GM21737 (cell line): Measurements from ENCODE around the gene OBSCN.
"Not testable (repeated sequence)": the region's sequence is repeated elsewhere in the genome, so short reads cannot be mapped to it uniquely, and the experiment has no call there.

ENCODE experiments used
- ATAC-seq: cut with Tn5 transposase; IDR thresholded peaks from one replicate; pipeline ENCODE4 v1.9.1; 2021; ENCODE audit warnings: mild to moderate bottlenecking, moderate library complexity; ENCODE audit not compliant: unreplicated experiment

The OBSCN gene

DNA sequence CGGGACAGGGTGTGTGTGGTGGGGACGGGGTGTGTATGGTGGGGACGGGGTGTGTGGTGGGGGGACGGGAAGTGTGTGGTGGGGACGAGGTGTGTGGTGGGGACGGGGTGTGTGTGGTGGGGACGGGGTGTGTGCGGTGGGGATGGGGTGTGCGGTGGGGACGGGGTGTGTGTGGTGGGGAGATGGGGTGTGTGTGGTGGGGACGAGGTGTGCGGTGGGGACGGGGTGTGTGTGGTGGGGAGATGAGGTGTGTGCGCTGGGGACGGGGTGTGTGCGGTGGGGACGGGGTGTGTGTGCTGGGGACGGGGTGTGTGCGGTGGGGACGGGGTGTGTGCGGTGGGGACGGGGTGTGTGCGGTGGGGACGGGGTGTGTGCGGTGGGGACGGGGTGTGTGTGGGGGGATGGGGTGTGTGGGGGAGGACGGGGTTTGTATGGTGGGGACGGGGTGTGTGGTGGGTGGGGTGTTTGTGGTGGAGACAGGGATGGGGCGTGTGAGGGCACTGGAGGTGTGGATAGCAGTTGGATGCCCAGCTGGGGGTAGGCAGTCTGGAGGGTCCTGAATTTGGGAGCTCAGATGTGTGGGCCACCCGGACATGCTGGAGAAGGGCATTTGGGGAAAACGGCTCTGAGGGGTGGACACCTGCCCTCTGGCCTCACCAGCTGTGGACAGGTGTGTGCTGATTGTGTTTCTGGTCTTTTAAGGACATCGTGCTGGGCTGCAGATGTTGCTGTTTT is 25.4 kb upstream of the OBSCN start:
- no peak for ATAC-seq

GRCh38 chr1:228184152-228184551 is 23.7 kb upstream of the OBSCN start:
- no peak for ATAC-seq

- ATAC-seq, result no peak
Observed at GRCh38 chr1:228185641-228185965, 22.2 kb upstream of the OBSCN start.

DNA sequence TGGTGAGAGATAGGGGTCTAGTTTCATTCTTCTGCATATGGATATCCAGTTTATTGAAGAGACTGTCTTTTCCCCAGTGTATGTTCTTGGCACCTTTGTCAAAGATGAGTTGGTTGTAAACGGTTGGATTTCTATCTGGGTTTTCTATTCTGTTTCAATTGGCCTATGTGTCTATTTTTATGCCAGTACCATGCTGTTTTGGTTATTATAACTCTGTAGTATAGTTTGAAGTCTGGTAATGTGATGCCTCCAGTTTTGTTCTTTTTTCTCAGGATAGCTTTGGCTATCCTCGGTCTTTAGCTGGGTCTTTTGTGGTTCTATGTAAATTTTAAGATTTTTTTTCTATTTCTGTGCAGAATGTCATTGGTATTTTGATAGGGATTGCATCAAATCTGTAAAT is 19.6 kb upstream of the OBSCN start:
- not testable (repeated sequence) for ATAC-seq

DNA sequence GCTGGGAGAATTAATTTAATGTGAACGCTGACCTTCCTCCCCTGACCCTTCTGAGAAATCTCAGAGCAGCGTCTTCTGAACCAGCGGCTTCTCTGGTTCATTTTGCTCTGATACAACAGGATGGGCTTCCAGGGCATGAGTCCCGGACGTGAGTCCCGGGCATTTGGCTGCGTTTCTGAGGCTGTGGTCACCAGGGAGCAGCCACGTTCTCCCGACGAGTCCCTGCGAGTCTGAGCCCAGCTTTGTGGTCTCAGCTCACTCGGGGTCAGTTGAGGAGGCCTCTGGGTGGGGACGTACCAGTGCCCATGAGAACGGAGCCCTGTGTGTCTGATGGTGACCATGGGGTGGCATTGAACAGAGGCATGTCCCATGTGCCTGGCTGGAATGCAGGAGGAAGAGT is 17.7 kb upstream of the OBSCN start:
- ATAC-seq, result no peak

DNA sequence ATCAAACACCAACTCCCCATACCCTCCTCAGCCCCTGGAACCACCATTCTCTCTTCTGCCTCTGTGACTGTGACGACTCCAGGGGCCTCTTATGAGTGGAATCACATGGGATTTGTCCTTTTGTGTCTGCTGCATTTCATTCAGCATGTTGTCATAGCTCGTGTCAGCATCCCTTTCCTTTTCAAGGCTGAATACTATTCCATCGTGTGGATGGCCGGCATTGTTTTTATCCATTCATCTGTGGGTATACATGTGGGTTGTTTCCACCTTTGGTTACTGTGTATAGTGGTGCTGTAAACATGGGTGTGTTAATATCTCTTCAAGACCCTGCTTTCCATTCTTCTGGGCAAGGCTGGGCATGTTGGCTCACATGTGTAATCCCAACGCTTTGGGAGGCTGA is 17.1 kb upstream of the OBSCN start:
- ATAC-seq, result no peak

DNA sequence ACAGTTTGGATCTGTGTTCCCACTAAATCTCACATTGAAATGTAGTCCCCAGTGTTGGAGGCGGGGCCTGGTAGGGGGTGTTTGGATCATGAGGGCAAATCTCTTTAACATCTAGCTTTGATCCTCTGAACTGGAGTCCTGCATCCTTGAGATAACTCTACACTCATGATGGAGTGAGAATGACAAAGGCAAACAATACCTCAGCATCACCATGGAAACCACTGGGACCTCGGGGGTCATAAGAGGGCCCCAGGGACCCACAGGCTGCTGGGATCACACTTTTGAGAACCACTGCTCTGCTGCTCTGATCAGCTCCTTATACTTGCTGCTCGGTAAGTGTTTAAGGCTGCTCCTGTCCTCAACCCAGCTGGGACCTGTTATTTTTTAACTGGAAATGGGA is 13.4 kb upstream of the OBSCN start:
- no peak for ATAC-seq

DNA sequence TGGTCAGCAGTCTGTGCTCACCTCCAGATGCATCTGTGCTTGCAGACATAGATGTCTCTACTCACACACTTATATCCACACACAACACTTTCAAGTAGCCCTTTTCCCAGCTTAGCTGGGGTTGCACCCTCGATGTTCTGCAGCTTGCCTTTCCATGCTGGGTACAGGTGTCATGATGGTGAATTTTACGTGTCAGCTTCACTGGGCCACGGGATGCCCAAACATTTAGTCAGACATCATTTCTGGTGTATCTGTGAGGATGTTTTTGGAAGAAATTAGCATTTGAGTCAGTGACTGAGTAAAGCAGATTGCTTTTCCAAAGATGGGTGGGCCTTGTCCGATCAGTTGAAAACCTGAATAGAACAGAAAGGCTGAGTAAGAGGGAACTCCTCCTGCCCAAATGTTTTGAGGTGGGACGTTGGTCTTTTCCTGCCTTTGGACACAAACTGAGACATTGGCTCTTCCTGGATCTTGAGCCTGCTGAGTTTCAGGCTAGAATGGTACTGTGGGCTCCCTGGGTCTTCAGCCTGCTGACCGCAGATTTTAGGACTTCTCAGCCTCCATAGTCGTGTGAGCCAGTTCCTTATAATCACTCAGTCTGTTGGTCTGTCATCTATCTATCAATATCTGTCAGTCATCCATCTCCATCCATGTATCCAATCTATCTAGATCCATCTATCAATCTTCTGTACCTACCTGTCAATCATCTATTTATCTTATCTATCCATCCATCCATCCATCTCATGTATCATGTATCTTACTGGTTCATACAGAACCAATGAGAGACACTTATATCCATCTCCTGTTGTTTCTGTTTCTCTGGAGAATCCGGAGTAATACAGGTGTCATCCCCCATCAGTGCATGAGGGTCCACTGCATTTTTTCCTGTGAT is 12.7 kb upstream of the OBSCN start:
- ATAC-seq, result no peak

GRCh38 chr1:228197555-228198147 is 10.2 kb upstream of the OBSCN start:
- ATAC-seq, result no peak

DNA sequence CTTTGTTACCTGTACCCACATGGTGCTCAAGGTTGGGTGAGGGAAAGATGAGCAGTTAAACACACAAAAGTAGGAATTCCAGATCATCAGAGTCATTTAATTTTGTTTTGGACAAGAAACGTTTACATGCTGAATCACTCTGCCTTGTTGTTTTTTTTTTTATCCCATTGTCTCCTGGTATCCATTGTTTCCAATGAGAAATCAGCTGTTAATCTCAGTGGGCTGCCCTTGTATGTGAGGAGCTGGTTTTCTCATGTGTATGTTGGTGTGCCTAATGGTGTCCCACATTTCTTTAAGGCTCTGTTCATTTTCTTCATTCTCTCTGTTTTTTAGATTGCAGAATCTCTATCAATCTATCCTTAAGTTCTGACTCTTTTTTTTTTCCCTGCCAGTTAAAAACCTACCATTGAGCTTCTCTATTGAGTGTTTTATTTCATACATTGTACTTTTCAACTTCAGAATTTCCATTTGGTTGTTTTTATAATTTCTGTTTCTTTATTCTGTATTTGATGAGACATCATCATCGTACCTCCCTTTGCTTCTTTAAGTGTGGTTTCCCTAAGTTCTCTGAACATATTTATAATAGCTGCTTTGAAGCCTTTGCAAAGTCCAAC is 8.8 kb upstream of the OBSCN start:
- no peak for ATAC-seq

GRCh38 chr1:228204958-228205357 is 2.9 kb upstream of the OBSCN start:
- no peak for ATAC-seq

GRCh38 chr1:228205526-228206436 is 2.1 kb upstream of the OBSCN start:
- no peak for ATAC-seq

DNA sequence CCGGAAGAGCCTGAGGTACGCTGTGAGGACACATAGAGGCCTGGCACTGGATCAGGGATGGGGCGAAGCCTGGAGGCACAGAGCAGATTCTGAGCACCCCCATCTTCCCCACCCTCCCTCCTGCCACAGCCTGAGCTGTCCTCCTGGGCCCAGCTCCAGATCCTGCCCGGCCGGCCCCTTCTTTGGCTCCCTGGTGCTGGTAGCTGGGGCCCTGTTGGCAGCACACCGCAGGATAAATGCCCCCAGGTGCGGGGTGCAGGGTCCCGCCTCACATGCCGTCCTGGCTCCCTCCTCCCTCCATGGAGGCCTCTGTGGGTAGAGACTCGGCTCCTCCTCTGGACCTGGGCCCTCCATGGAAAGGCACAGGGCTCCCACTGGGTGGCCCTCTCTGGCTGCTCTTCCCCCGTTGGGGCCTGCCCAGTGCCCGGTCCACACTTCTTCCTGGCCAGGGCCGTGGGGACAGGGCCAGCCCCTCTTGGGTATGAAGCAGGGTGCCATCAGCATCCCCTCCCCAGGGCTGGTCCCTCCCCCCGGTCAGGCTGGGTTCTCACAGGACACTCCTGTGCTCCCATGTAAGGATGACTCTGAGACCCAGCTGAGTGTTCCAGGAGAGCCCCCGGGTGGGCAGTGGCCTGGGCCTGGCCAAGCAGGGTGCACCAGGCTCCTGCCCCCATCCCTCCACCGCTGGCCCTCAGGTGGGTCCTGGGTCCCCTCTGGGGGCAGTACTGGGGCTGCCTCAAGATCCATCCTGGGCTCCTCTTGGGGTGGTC is 1.1 kb upstream of the OBSCN start:
- ATAC-seq, result no peak

GRCh38 chr1:228207381-228207810 is 448 bp upstream of the OBSCN start:
- ATAC-seq, result no peak

DNA sequence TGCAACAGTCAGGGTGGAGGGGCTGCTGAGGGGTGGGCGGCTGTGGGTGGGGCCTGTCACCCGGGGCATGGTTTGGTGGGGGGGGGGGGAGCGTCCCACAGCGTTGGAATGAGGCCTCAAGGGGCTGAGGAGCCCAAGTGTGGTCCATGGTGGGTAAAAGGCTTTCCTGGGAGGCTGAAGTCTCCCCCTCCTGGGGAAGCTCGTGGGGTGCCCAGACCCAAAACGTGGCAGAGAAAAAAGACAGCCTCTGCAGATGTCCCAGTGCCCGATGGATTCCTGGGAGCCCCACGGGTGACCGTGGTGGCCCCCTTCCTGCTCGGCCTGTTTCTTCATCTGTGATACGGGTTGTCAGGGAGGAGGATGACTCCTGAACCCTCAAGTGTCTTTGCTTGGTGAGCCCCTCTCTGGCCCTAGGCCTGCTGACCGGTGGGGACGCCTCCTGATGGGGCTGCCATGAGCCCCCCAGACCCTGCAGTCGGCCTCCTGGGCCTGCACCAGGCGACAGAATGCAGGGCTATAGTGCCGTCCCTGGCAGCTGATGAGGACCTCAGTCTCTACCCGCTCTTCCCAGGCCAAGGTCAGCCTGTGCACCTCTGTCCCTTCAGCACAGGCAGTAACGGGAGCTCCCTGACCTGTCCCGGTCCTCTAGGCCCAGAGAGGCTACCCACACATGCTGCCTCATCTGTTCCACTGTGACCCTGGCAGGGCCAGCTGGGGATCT is 1.1 kb downstream of the OBSCN start:
- no peak for ATAC-seq

- ATAC-seq, result no peak
Observed at GRCh38 chr1:228209657-228210056, 1.8 kb downstream of the OBSCN start.

DNA sequence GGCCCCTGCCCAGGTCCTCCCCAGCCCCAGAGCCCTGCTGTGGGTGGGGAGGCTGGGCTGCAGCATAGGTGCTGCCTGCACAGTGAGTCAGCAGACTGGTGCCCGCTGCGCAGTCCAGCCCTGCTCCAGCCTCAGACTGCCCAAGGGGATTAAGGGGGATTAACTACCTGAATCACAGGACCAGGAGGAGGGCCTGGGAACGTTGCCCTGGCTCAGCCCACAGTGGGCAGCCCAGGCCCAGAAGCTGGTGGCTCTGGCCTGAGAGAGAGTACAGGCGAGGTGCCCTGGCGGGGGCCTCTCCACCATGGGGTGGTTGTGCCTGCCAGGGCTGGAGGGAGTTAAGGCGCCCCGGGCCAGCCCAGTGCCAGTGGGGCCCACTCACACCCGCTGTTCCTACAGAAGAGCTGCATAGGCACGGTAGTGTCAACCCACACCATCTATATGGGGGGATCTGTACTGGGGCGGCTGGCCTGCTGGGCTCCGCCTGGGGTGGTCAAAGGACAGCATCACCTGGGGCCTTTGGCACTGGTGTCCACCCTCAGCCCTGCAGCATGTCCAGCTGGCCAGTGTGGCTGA is 2.3 kb downstream of the OBSCN start:
- no peak for ATAC-seq

- ATAC-seq, result no peak
Observed at GRCh38 chr1:228210712-228211530, 3.1 kb downstream of the OBSCN start.
